PC-3 (cell line): ENCODE measurements around the gene RAB20.

Experiments
- EZH2 ChIP-seq: fragments of 300-600 bp; sonication (generic); IDR thresholded peaks from one replicate; pipeline ENCODE4 v1.6.1; 2017; ENCODE audit warnings: antibody characterized with exemption, mild to moderate bottlenecking, low read length; ENCODE audit not compliant: unreplicated experiment
- TF ChIP-seq, protein P1 (sequence below): fragments of 300-600 bp; sonication (generic); conservative IDR thresholded peaks from 2 replicates; pipeline ENCODE4 v1.5.1; 2017; ENCODE audit warnings: antibody characterized with exemption, low read depth, mild to moderate bottlenecking, low read length

DNA sequence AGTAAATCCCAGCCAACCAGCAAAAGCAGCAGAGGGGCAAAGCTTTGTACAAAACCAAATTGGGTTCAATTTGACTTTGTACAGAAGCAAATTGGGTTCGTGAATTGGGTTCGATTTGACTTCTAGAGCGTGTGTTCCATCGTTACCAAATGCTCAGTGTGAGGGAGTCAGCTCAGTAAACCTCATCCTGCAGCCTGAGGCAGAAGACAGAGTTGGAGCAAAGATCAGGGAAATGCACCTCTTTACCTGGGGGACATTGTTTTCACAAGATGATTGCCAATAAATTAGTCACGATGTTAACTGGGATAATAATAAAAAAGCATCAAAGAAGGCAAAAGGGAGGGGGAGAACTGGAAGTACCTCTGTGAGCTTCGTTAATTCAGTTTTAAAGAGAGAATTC lies 1.5 kb downstream of the RAB20 start:
- TF ChIP-seq, protein P1, sequence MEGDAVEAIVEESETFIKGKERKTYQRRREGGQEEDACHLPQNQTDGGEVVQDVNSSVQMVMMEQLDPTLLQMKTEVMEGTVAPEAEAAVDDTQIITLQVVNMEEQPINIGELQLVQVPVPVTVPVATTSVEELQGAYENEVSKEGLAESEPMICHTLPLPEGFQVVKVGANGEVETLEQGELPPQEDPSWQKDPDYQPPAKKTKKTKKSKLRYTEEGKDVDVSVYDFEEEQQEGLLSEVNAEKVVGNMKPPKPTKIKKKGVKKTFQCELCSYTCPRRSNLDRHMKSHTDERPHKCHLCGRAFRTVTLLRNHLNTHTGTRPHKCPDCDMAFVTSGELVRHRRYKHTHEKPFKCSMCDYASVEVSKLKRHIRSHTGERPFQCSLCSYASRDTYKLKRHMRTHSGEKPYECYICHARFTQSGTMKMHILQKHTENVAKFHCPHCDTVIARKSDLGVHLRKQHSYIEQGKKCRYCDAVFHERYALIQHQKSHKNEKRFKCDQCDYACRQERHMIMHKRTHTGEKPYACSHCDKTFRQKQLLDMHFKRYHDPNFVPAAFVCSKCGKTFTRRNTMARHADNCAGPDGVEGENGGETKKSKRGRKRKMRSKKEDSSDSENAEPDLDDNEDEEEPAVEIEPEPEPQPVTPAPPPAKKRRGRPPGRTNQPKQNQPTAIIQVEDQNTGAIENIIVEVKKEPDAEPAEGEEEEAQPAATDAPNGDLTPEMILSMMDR = no peak
- TF ChIP-seq EZH2 = no peak
